Liver (tissue), 9 donors: ENCODE data around the gene COMMD1. TPM values are rescaled to one million over a fixed set of nuclear protein-coding genes. Genes with fewer than 3 reads are reported as not detected.

Experiments used
- DNase-seq: peaks from one replicate; pipeline ENCODE4 v3.0.0-alpha.2; 2017; ENCODE audit warnings: low spot score
- H3K27ac ChIP-seq, 2 donors: one replicate each; pipeline ENCODE4 v1.7.0; 2013; ENCODE audit warnings: inconsistent platforms in 2 of 2, low read length in 2 of 2, control low read depth in 1 of 2, low read depth in 1 of 2, mild to moderate bottlenecking in 1 of 2
- H3K27me3 ChIP-seq, 4 donors: one replicate each; pipeline versions ENCODE4 v1.6.1 to v1.7.0; 2013; ENCODE audit warnings: low read length in 3 of 4, inconsistent platforms in 1 of 4, mild to moderate bottlenecking in 1 of 4, moderate library complexity in 1 of 4; ENCODE audit not compliant: control insufficient read depth in 4 of 4, insufficient read depth in 4 of 4
- H3K36me3 ChIP-seq, 4 donors: one replicate each; pipeline versions ENCODE4 v1.6.1 to v1.7.0; 2013; ENCODE audit warnings: low read length in 3 of 4, mild to moderate bottlenecking in 3 of 4, low read depth in 1 of 4, moderate library complexity in 1 of 4; ENCODE audit not compliant: control insufficient read depth in 4 of 4, insufficient read depth in 3 of 4
- H3K4me1 ChIP-seq, 4 donors: one replicate each; pipeline versions ENCODE4 v1.6.1 to v1.7.0; 2013; ENCODE audit warnings: low read length in 3 of 4, mild to moderate bottlenecking in 3 of 4, moderate library complexity in 1 of 4; ENCODE audit not compliant: control insufficient read depth in 4 of 4, insufficient read depth in 4 of 4
- H3K4me3 ChIP-seq, 3 donors: one replicate each; pipeline versions ENCODE4 v1.6.1 to v1.7.0; 2013; ENCODE audit warnings: low read length in 3 of 3, control low read depth in 1 of 3, low read depth in 1 of 3, mild to moderate bottlenecking in 1 of 3
- H3K9ac ChIP-seq, 2 donors: one replicate each; pipeline ENCODE4 v1.7.0; 2013; ENCODE audit warnings: low read length in 2 of 2, mild to moderate bottlenecking in 2 of 2, moderate library complexity in 2 of 2, control low read depth in 1 of 2, low read depth in 1 of 2
- H3K9me3 ChIP-seq, 4 donors: one replicate each; pipeline versions ENCODE4 v1.6.1 to v1.7.0; 2013; ENCODE audit warnings: low read length in 3 of 4; ENCODE audit not compliant: control insufficient read depth in 4 of 4
- FOXA2 ChIP-seq: IDR thresholded peaks from 2 replicates; pipeline ENCODE4 v1.6.1; 2016; ENCODE audit warnings: antibody characterized with exemption
- GABPA ChIP-seq, 2 donors: IDR thresholded peaks in 1 of 2; conservative IDR thresholded peaks in 1 of 2; 2 replicates each; pipeline ENCODE4 v1.6.1; 2016; ENCODE audit warnings: antibody characterized with exemption in 2 of 2, mild to moderate bottlenecking in 1 of 2, moderate library complexity in 1 of 2
- HNF4A ChIP-seq, 2 donors: conservative IDR thresholded peaks; 2 replicates each; pipeline ENCODE4 v1.6.1; 2016; ENCODE audit warnings: antibody characterized with exemption in 2 of 2, mild to moderate bottlenecking in 2 of 2
- HNF4G ChIP-seq: IDR thresholded peaks from 2 replicates; pipeline ENCODE4 v1.6.1; 2016; ENCODE audit warnings: antibody characterized with exemption
- MAX ChIP-seq: IDR thresholded peaks from 2 replicates; pipeline ENCODE4 v1.6.1; 2016; ENCODE audit warnings: antibody characterized with exemption
- NR2F2 ChIP-seq: IDR thresholded peaks from 2 replicates; pipeline ENCODE4 v1.6.1; 2016; ENCODE audit warnings: antibody characterized with exemption
- RAD21 ChIP-seq, 2 donors: IDR thresholded peaks; 2 replicates each; pipeline ENCODE4 v1.6.1; 2016; ENCODE audit warnings: antibody characterized with exemption in 2 of 2, mild to moderate bottlenecking in 2 of 2
- RXRA ChIP-seq, 2 donors: IDR thresholded peaks; 2 replicates each; pipeline ENCODE4 v1.6.1; 2017 to 2018; ENCODE audit warnings: antibody characterized with exemption in 2 of 2, mild to moderate bottlenecking in 1 of 2
- SP1 ChIP-seq: IDR thresholded peaks from 2 replicates; pipeline ENCODE4 v1.6.1; 2018; ENCODE audit warnings: antibody characterized with exemption, mild to moderate bottlenecking
- TAF1 ChIP-seq: conservative IDR thresholded peaks from 2 replicates; pipeline ENCODE4 v1.6.1; 2016; ENCODE audit warnings: antibody characterized with exemption, mild to moderate bottlenecking
- ZBTB33 ChIP-seq: IDR thresholded peaks from 2 replicates; pipeline ENCODE4 v1.6.1; 2016; ENCODE audit warnings: antibody characterized with exemption
- WGBS: extraction: QIAGEN DNeasy Blood & Tissue Kit; methylation state at CpG from one replicate; pipeline ENCODE4 v1.1.7; 2013; 5-methylcytosine and 5-hydroxymethylcytosine counted together
- polyA plus RNA-seq, 2 donors: library from polyadenylated mRNA; stranded (reverse) in 1 of 2; unstranded in 1 of 2; fragments of 200-250 nt in 1 of 2; fragments of >200 nt in 1 of 2; fragmentation: Nextera tagmentation in 1 of 2; extraction: Ambion mirVana in 1 of 2; gene quantifications; one replicate each; pipeline versions ENCODE4 v1.2.1 to v1.2.3, GENCODE V29; 2013 to 2015
- total RNA-seq, 2 donors: library from RNA; depleted of rRNA; stranded (reverse); fragments of >200 nt; gene quantifications; one replicate each; pipeline ENCODE4 v1.2.3, GENCODE V29; 2014
- TF ChIP-seq, protein P1 (sequence below): fragments of 150-350 bp; IDR thresholded peaks from 2 replicates; pipeline ENCODE4 v1.5.1; 2017; ENCODE audit warnings: improper control_type of control experiment, low read depth, low read length; ENCODE audit not compliant: missing input control
- TF ChIP-seq, protein P2 (sequence below): IDR thresholded peaks from 2 replicates; pipeline ENCODE4 v1.6.1; 2016; ENCODE audit warnings: antibody characterized with exemption, mild to moderate bottlenecking
- donor health status: healthy.
- donor health status: healthy.
- donor health status: healthy.
- donor health status: healthy.
- donor health status: healthy.

Gene COMMD1
- total and polyA plus RNA-seq, 4 donors, result 17.4 to 47.9 (median 20.7) TPM

DNA sequence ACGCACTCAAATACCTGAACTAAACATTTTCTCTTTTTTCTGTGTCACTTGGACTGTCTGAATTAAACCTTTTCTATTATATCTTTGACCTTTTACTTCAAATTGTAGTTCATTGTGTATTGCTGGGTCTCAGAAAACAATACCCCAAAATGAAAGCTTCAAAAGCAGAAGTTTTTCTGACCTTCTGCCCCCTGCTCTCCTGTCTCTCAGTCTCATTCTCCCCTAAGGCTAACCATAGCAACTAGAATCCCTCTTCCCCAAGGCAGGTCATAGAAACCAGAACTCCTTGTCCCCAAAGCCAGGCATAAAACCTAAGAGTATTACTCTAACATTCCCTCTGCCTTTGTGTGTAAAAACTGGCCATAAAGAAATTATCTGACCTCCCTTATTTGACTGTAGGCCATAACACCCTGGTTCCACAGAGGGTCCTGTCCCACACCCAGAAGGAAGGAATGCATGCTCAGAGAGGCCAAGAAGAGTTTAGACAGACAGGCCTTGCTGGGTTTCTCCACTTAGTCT, 197.0 kb downstream of the COMMD1 start (continued):
- TF ChIP-seq, protein P1, sequence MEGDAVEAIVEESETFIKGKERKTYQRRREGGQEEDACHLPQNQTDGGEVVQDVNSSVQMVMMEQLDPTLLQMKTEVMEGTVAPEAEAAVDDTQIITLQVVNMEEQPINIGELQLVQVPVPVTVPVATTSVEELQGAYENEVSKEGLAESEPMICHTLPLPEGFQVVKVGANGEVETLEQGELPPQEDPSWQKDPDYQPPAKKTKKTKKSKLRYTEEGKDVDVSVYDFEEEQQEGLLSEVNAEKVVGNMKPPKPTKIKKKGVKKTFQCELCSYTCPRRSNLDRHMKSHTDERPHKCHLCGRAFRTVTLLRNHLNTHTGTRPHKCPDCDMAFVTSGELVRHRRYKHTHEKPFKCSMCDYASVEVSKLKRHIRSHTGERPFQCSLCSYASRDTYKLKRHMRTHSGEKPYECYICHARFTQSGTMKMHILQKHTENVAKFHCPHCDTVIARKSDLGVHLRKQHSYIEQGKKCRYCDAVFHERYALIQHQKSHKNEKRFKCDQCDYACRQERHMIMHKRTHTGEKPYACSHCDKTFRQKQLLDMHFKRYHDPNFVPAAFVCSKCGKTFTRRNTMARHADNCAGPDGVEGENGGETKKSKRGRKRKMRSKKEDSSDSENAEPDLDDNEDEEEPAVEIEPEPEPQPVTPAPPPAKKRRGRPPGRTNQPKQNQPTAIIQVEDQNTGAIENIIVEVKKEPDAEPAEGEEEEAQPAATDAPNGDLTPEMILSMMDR, result no peak
- TF ChIP-seq HNF4G (no peak), RAD21 (IDR thresholded peaks at IDR 0.05) (no peak)

DNA sequence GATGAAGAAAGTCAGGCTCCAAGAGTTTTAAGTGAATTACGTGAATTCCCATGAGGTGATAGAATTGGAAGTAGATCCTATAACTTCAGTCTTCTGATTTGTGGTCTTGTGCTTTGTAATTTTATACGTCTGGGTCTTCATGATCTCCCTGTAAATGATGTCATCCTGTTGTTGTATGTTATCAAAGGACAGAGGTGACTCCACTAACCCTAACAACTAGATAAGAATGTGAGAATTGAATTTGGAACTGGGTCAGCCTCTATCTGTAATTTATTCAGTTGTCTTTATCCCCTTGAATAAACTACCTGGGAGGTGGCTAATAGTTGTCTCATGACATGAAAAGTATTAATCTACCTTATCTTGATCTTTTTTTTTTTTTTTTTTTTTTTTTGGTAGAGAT, 204.1 kb downstream of the COMMD1 start:
- Histone ChIP-seq H3K9me3 (no peaks in the 10 kb centered on the region), H3K27ac (no peak overlapping the region), H3K4me3 (no peak overlapping the region), H3K27me3 (no peaks in the 10 kb centered on the region), H3K9ac (no peak overlapping the region), H3K36me3 (no peaks in the 10 kb centered on the region), H3K4me1 (no peaks in the 10 kb centered on the region)
- DNase-seq, result no peak
- TF ChIP-seq ZBTB33 (no peak), GABPA (IDR thresholded peaks at IDR 0.05 in 1 of 2, conservative IDR thresholded peaks at IDR 0.05 in 1 of 2) (no peak), HNF4A (conservative IDR thresholded peaks at IDR 0.05) (no peak), NR2F2 (no peak), RAD21 (IDR thresholded peaks at IDR 0.05) (no peak), MAX (no peak), RXRA (IDR thresholded peaks at IDR 0.05) (no peak), FOXA2 (no peak)
- TF ChIP-seq, protein P2, sequence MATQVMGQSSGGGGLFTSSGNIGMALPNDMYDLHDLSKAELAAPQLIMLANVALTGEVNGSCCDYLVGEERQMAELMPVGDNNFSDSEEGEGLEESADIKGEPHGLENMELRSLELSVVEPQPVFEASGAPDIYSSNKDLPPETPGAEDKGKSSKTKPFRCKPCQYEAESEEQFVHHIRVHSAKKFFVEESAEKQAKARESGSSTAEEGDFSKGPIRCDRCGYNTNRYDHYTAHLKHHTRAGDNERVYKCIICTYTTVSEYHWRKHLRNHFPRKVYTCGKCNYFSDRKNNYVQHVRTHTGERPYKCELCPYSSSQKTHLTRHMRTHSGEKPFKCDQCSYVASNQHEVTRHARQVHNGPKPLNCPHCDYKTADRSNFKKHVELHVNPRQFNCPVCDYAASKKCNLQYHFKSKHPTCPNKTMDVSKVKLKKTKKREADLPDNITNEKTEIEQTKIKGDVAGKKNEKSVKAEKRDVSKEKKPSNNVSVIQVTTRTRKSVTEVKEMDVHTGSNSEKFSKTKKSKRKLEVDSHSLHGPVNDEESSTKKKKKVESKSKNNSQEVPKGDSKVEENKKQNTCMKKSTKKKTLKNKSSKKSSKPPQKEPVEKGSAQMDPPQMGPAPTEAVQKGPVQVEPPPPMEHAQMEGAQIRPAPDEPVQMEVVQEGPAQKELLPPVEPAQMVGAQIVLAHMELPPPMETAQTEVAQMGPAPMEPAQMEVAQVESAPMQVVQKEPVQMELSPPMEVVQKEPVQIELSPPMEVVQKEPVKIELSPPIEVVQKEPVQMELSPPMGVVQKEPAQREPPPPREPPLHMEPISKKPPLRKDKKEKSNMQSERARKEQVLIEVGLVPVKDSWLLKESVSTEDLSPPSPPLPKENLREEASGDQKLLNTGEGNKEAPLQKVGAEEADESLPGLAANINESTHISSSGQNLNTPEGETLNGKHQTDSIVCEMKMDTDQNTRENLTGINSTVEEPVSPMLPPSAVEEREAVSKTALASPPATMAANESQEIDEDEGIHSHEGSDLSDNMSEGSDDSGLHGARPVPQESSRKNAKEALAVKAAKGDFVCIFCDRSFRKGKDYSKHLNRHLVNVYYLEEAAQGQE, result no peak
- WGBS, result 94% methylated on average over 2 of the region's 2 CpGs

DNA sequence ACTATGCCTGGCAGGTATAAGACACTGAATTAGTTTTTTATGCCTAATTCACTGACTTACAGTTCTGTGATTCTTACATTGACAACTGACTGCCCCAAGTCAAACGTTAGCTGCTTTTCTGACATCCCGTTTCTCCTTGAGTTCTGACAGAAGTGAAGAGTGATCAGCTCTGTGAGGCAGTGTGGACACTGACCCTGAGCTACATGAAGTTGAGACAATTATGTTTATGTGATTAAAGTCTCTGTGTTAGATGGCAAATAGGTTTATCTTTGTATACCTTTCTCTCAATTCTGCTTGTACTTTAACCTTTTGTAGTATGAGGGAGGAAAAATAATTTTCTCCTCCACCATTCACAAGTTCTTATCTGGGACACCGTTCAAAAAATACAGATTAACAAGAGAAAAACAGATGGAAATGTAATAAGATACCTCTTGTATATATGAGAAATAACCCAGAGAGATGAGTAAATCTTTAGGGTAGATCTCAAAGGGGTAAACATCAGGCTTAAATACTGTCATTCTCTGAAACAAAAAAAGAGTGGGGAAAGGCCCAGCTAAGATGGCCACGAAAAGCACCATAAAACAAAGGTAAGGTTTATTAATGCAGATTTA, 205.0 kb downstream of the COMMD1 start:
- no peak overlapping the region for H3K9ac ChIP-seq
- WGBS, result 85% methylated on average over 4 of the region's 4 CpGs
- no peak for DNase-seq
- H3K27ac ChIP-seq, result no peak overlapping the region
- TF ChIP-seq FOXA2 (no peak), HNF4G (no peak), RAD21 (IDR thresholded peaks at IDR 0.05) (no peak), TAF1 (no peak), HNF4A (conservative IDR thresholded peaks at IDR 0.05) (no peak), SP1 (no peak), GABPA (IDR thresholded peaks at IDR 0.05 in 1 of 2, conservative IDR thresholded peaks at IDR 0.05 in 1 of 2) (no peak), MAX (no peak)
- H3K27me3 ChIP-seq, result no peaks in the 10 kb centered on the region
- no peak overlapping the region for H3K4me3 ChIP-seq
- no peaks in the 10 kb centered on the region for H3K36me3 ChIP-seq
- H3K4me1 ChIP-seq, result no peaks in the 10 kb centered on the region
- H3K9me3 ChIP-seq, result no peaks in the 10 kb centered on the region
